Suprapubic skin (tissue), 4 donors: ENCODE results near the gene CCN5. TPM values are rescaled to one million over a fixed set of nuclear protein-coding genes. Genes with fewer than 3 reads are reported as not detected.

Experiments
- DNase-seq, 2 donors: peaks; one replicate each; pipeline ENCODE4 v3.0.0-alpha.2; 2019; ENCODE audit warnings: low spot score in 2 of 2
- H3K27ac ChIP-seq: fragments of 200-600 bp; sonication (generic); one replicate; pipeline ENCODE4 v1.5.1; 2019
- H3K27me3 ChIP-seq: fragments of 200-600 bp; sonication (generic); one replicate; pipeline ENCODE4 v1.5.1; 2019
- H3K36me3 ChIP-seq: fragments of 200-600 bp; sonication (generic); one replicate; pipeline ENCODE4 v1.5.1; 2019
- H3K4me1 ChIP-seq: fragments of 200-600 bp; sonication (generic); one replicate; pipeline ENCODE4 v1.5.1; 2019
- H3K4me3 ChIP-seq: fragments of 200-600 bp; sonication (generic); one replicate; pipeline ENCODE4 v1.5.1; 2019; ENCODE audit warnings: mild to moderate bottlenecking
- H3K9me3 ChIP-seq: fragments of 200-600 bp; sonication (generic); one replicate; pipeline ENCODE4 v1.5.1; 2019
- CTCF ChIP-seq, 2 donors: fragments of 200-600 bp in 1 of 2; fragments of 450-650 bp in 1 of 2; sonication (generic) in 1 of 2; IDR thresholded peaks; one replicate each; pipeline ENCODE4 v1.5.1; 2016 to 2019; ENCODE audit warnings: antibody characterized with exemption in 2 of 2, mild to moderate bottlenecking in 1 of 2, moderate library complexity in 1 of 2
- EP300 ChIP-seq: sonication (generic); formaldehyde crosslinking; IDR thresholded peaks from one replicate; pipeline ENCODE4 v1.6.1; 2017; ENCODE audit warnings: antibody characterized with exemption
- POLR2A ChIP-seq, 2 donors: fragments of 450-650 bp; IDR thresholded peaks; one replicate each; pipeline ENCODE4 v1.6.1; 2017; ENCODE audit warnings: antibody characterized with exemption in 2 of 2, mild to moderate bottlenecking in 2 of 2, moderate library complexity in 2 of 2
- POLR2AphosphoS5 ChIP-seq, 3 donors: sonication (generic); formaldehyde crosslinking; IDR thresholded peaks; one replicate each; pipeline ENCODE4 v1.6.1; 2017; ENCODE audit warnings: antibody characterized with exemption in 3 of 3
- WGBS: methylation state at CpG from one replicate; pipeline ENCODE4 v1.1.5; 2018; 5-methylcytosine and 5-hydroxymethylcytosine counted together
- total RNA-seq, 4 donors: library from RNA; depleted of rRNA; stranded (reverse); fragments of >200 nt; gene quantifications; one replicate each; pipeline ENCODE4 v1.1.0, GENCODE V29; 2016

CCN5 gene
- total RNA-seq, 4 donors from 2014 or later: 40.1 to 137 (median 87.9) TPM

GRCh38 chr20:44731657-44732056, 16.5 kb downstream of the CCN5 start:
- 61% methylated on average over 7 of the region's 8 CpGs for WGBS
- DNase-seq: no peak
- no peak overlapping the region for H3K27ac ChIP-seq
- no peak for TF ChIP-seq CTCF (IDR thresholded peaks at IDR 0.05)
- no peak for TF ChIP-seq POLR2A (IDR thresholded peaks at IDR 0.05)
- TF ChIP-seq EP300: no peak
- TF ChIP-seq POLR2AphosphoS5 (IDR thresholded peaks at IDR 0.05): no peak
- no peaks in the 10 kb centered on the region for H3K9me3 ChIP-seq
- H3K4me3 ChIP-seq: no peak overlapping the region
- H3K27me3 ChIP-seq: no peaks in the 10 kb centered on the region
- H3K36me3 ChIP-seq: no peaks in the 10 kb centered on the region
- peaks cover 15% of the 10 kb centered on the region for H3K4me1 ChIP-seq

GRCh38 chr20:44732327-44732726, 17.2 kb downstream of the CCN5 start:
- no peaks in the 10 kb centered on the region for H3K36me3 ChIP-seq
- H3K27me3 ChIP-seq: no peaks in the 10 kb centered on the region
- no peak for DNase-seq
- H3K27ac ChIP-seq: no peak overlapping the region
- H3K4me1 ChIP-seq: peaks cover 15% of the 10 kb centered on the region
- TF ChIP-seq POLR2A (IDR thresholded peaks at IDR 0.05): no peak
- TF ChIP-seq EP300: no peak
- TF ChIP-seq POLR2AphosphoS5 (IDR thresholded peaks at IDR 0.05): no peak
- TF ChIP-seq CTCF (IDR thresholded peaks at IDR 0.05): no peak
- WGBS: 74% methylated on average over 6 of the region's 6 CpGs
- H3K9me3 ChIP-seq: no peaks in the 10 kb centered on the region
- H3K4me3 ChIP-seq: no peak overlapping the region

GRCh38 chr20:44733341-44734069, 18.3 kb downstream of the CCN5 start:
- no peaks in the 10 kb centered on the region for H3K9me3 ChIP-seq
- no peaks in the 10 kb centered on the region for H3K27me3 ChIP-seq
- H3K4me3 ChIP-seq: no peak overlapping the region
- H3K4me1 ChIP-seq: peaks cover 14% of the 10 kb centered on the region
- TF ChIP-seq EP300: no peak
- no peak for TF ChIP-seq POLR2A (IDR thresholded peaks at IDR 0.05)
- no peak for TF ChIP-seq POLR2AphosphoS5 (IDR thresholded peaks at IDR 0.05)
- TF ChIP-seq CTCF (IDR thresholded peaks at IDR 0.05): peak; percentile 88 to 92
- H3K27ac ChIP-seq: no peak overlapping the region
- no peaks in the 10 kb centered on the region for H3K36me3 ChIP-seq
- WGBS: 33% methylated on average over 5 of the region's 7 CpGs
- DNase-seq: peak in 1 of 2 donors; percentile 82

GRCh38 chr20:44734938-44735337, 19.8 kb downstream of the CCN5 start:
- no peaks in the 10 kb centered on the region for H3K9me3 ChIP-seq
- no peaks in the 10 kb centered on the region for H3K27me3 ChIP-seq
- TF ChIP-seq CTCF (IDR thresholded peaks at IDR 0.05) (no peak), EP300 (no peak)
- H3K27ac ChIP-seq: no peak overlapping the region
- H3K4me1 ChIP-seq: peaks cover 4% of the 10 kb centered on the region
- no peak for DNase-seq
- 48% methylated on average over 3 of the region's 3 CpGs for WGBS
- no peak overlapping the region for H3K4me3 ChIP-seq
- no peaks in the 10 kb centered on the region for H3K36me3 ChIP-seq

GRCh38 chr20:44735816-44736169, 20.6 kb downstream of the CCN5 start:
- no peak overlapping the region for H3K4me3 ChIP-seq
- no peak overlapping the region for H3K27ac ChIP-seq
- TF ChIP-seq EP300: no peak
- H3K27me3 ChIP-seq: no peaks in the 10 kb centered on the region
- no peak for DNase-seq
- peaks cover 4% of the 10 kb centered on the region for H3K4me1 ChIP-seq
- WGBS: 91% methylated on average over 4 of the region's 4 CpGs
- no peaks in the 10 kb centered on the region for H3K9me3 ChIP-seq
- no peaks in the 10 kb centered on the region for H3K36me3 ChIP-seq
